Uterus (tissue), 4 donors: ENCODE results near the gene LMOD1. TPM values are rescaled to one million over a fixed set of nuclear protein-coding genes. Genes with fewer than 3 reads are reported as not detected.
"Not testable (repeated sequence)": the region's sequence is repeated elsewhere in the genome, so short reads cannot be mapped to it uniquely, and the experiment has no call there.

Experiments
- DNase-seq, 2 donors: peaks; one replicate each; pipeline ENCODE4 v3.0.0-alpha.2; 2019 to 2020
- H3K27ac ChIP-seq, 2 donors: fragments of 200-600 bp; sonication (generic); 1 replicate in 1 of 2; 2 replicates in 1 of 2; pipeline ENCODE4 v1.5.1; 2016 to 2018
- H3K27me3 ChIP-seq, 2 donors: fragments of 200-600 bp; sonication (generic); one replicate each; pipeline ENCODE4 v1.5.1; 2018 to 2019; ENCODE audit warnings: control low read depth in 1 of 2
- H3K36me3 ChIP-seq, 2 donors: fragments of 200-600 bp; sonication (generic); one replicate each; pipeline ENCODE4 v1.5.1; 2019; ENCODE audit warnings: control low read depth in 1 of 2
- H3K4me1 ChIP-seq, 2 donors: fragments of 200-600 bp; sonication (generic); one replicate each; pipeline ENCODE4 v1.5.1; 2018 to 2019; ENCODE audit warnings: control low read depth in 1 of 2
- H3K4me3 ChIP-seq, 2 donors: fragments of 200-600 bp; sonication (generic); 1 replicate in 1 of 2; 2 replicates in 1 of 2; pipeline ENCODE4 v1.5.1; 2018 to 2019; ENCODE audit warnings: mild to moderate bottlenecking in 1 of 2
- H3K9me3 ChIP-seq, 2 donors: fragments of 200-600 bp; sonication (generic); one replicate each; pipeline ENCODE4 v1.5.1; 2019; ENCODE audit warnings: control low read depth in 1 of 2
- POLR2A ChIP-seq, 2 donors: fragments of 450-650 bp; IDR thresholded peaks; one replicate each; pipeline ENCODE4 v1.6.1; 2016; ENCODE audit warnings: antibody characterized with exemption in 2 of 2, mild to moderate bottlenecking in 1 of 2, moderate library complexity in 1 of 2
- intact Hi-C: fragments of 100-400 bp; cut with DNase I; formaldehyde crosslinking; loops from one replicate; pipeline ENCODE4 v1.15.1; 2023; ENCODE audit warnings: low total_unique reads
- total RNA-seq, 4 donors: library from RNA; depleted of rRNA in 3 of 4; stranded (reverse); fragments of >200 nt in 3 of 4; gene quantifications; one replicate each; pipeline versions ENCODE4 v1.1.0 to v1.2.4, GENCODE V29; 2014 to 2023
- TF ChIP-seq, protein P1 (sequence below), 4 experiments: fragments of 200-600 bp in 2 of 4; fragments of 450-650 bp in 2 of 4; sonication (generic) in 2 of 4; IDR thresholded peaks; one replicate each; pipeline ENCODE4 v1.5.1; 2016 to 2019; ENCODE audit warnings: antibody characterized with exemption in 4 of 4, mild to moderate bottlenecking in 2 of 4, moderate library complexity in 1 of 4
- donor health status: DM: yes; HTN: yes; CAD: no.

LMOD1 gene
- total RNA-seq, 4 donors from 2014 or later, result 38.9 to 377 (median 147) TPM

- TF ChIP-seq POLR2A (IDR thresholded peaks at IDR 0.05), result no peak
- TF ChIP-seq, protein P1, sequence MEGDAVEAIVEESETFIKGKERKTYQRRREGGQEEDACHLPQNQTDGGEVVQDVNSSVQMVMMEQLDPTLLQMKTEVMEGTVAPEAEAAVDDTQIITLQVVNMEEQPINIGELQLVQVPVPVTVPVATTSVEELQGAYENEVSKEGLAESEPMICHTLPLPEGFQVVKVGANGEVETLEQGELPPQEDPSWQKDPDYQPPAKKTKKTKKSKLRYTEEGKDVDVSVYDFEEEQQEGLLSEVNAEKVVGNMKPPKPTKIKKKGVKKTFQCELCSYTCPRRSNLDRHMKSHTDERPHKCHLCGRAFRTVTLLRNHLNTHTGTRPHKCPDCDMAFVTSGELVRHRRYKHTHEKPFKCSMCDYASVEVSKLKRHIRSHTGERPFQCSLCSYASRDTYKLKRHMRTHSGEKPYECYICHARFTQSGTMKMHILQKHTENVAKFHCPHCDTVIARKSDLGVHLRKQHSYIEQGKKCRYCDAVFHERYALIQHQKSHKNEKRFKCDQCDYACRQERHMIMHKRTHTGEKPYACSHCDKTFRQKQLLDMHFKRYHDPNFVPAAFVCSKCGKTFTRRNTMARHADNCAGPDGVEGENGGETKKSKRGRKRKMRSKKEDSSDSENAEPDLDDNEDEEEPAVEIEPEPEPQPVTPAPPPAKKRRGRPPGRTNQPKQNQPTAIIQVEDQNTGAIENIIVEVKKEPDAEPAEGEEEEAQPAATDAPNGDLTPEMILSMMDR (IDR thresholded peaks at IDR 0.05), result no peak
- no peaks in the 10 kb centered on the region for H3K27me3 ChIP-seq
- peaks cover 3% of the 10 kb centered on the region in 2 donors for H3K4me1 ChIP-seq
- intact Hi-C loops, result no loop called here
- DNase-seq, result no peak
- H3K9me3 ChIP-seq, result no peaks in the 10 kb centered on the region
- no peaks in the 10 kb centered on the region for H3K36me3 ChIP-seq
- H3K27ac ChIP-seq, result peak overlapping the region; percentile 94 to 98
- H3K4me3 ChIP-seq, result peak overlapping the region; percentile 60 to 63
Observed at GRCh38 chr1:201942129-201942495, 4.2 kb downstream of the LMOD1 start.

DNA sequence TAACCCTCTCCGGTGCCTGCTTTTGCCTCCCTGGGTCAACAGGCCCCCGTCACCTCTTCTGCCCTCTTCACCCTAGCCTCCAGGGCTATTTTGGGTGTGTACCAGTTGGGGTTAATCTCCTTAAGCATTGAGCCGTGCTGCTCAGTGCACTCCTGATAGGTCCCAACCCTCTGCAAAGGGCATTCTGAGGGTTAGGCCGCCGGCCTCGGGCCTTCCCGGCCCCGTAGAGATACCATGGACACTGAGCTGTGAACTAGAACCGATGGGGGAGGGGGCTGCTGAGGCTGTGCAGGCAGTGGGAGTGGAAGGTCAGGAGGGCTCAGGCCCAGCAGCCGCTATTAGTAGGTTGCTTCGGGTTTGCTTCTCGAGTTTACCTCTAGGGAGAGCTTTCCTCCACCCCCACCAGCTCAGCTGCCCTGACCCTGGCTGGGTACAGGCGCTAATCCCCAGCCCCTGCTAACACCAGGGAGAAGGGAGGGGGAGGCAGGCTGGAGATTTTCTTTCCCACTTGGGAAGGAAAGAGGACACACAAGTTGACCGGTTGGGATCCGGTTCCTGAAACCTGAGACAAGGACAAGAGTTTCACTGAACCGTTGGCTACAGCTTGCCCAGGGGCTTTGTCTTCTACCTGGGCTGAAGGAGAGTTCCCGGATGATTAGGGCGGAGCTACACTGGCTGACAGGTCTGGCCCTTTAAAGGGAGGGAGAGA, 4.8 kb downstream of the LMOD1 start:
- peak in 1 of 2 donors; percentile 52 for DNase-seq
- Histone ChIP-seq H3K4me1 (peaks cover 9% of the 10 kb centered on the region in 2 donors), H3K9me3 (no peaks in the 10 kb centered on the region), H3K27me3 (no peaks in the 10 kb centered on the region), H3K36me3 (no peaks in the 10 kb centered on the region), H3K4me3 (peak overlapping the region; percentile 60 to 63), H3K27ac (peak overlapping the region; percentile 94 to 98)
- intact Hi-C loops, result no loop called here
- TF ChIP-seq POLR2A (IDR thresholded peaks at IDR 0.05), result peak in 1 of 2 donors; percentile 10
- TF ChIP-seq, protein P1 (IDR thresholded peaks at IDR 0.05), result no peak

DNA sequence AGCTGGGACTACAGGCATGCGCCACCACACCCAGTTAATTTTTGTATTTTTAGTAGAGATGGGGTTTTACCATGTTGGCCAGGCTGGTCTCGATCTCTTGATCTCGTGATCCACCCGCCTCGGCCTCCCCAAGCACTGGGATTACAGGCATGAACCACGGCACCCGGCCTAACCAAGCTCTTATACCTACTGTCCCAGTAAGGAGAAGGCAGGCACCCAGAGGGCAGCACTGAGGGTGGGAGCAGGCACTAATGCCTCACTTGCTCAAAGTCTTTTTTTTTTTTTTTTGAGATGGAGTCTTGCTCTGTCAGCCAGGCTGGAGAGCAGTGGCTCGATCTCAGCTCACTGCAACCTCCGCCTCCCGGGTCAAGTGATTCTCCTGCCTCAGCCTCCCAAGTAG, 6.0 kb downstream of the LMOD1 start:
- H3K27me3 ChIP-seq, H3K36me3 ChIP-seq, DNase-seq, H3K9me3 ChIP-seq, intact Hi-C loops: not testable (repeated sequence)
- Histone ChIP-seq H3K27ac (peak overlapping the region; percentile 94 to 98), H3K4me1 (peaks cover 11 to 12% of the 10 kb centered on the region in 2 donors), H3K4me3 (peak overlapping the region; percentile 60 to 63)

DNA sequence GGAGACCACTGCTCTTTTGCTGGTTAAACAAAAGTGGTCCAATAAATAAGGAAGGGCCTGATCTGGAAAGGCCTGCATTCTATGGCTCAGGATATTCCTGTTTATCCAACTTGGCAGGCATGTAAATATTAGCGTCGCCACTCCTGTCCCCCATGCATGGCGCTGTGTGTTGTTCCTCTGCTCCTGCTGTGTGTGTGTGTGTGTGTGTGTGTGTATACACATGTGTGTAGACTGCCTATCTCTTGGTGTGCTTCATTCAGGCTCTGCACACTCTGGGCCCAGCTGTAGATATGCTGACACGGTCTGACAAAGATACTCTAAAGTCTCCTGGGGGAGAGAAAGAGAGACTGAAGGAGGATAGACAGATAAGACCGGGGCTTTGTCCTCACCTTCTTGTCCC, 6.8 kb downstream of the LMOD1 start:
- DNase-seq, result no peak
- no peaks in the 10 kb centered on the region for H3K27me3 ChIP-seq
- H3K9me3 ChIP-seq, result no peaks in the 10 kb centered on the region
- intact Hi-C loops, result no loop called here
- H3K4me3 ChIP-seq, result peak overlapping the region; percentile 60 to 63
- TF ChIP-seq, protein P1 (IDR thresholded peaks at IDR 0.05), result no peak
- TF ChIP-seq POLR2A (IDR thresholded peaks at IDR 0.05), result no peak
- peaks cover 11 to 12% of the 10 kb centered on the region in 2 donors for H3K4me1 ChIP-seq
- no peaks in the 10 kb centered on the region for H3K36me3 ChIP-seq
- peak overlapping the region; percentile 94 to 98 for H3K27ac ChIP-seq

GRCh38 chr1:201939148-201939547, 7.2 kb downstream of the LMOD1 start:
- TF ChIP-seq, protein P1 (IDR thresholded peaks at IDR 0.05), result no peak
- TF ChIP-seq POLR2A (IDR thresholded peaks at IDR 0.05), result no peak
- Histone ChIP-seq H3K27ac (peak overlapping the region; percentile 94 to 98), H3K9me3 (no peaks in the 10 kb centered on the region), H3K36me3 (no peaks in the 10 kb centered on the region), H3K27me3 (no peaks in the 10 kb centered on the region), H3K4me3 (peak overlapping the region; percentile 60 to 63), H3K4me1 (peaks cover 11 to 12% of the 10 kb centered on the region in 2 donors)
- intact Hi-C loops, result no loop called here
- no peak for DNase-seq
